Kidney (tissue), 14 donors: ENCODE data around the gene CLDN9. TPM values are rescaled to one million over a fixed set of nuclear protein-coding genes. Genes with fewer than 3 reads are reported as not detected.

Experiments
- DNase-seq, 5 donors: peaks; one replicate each; pipeline ENCODE4 v3.0.0-alpha.2; 2013 to 2020
- FAIRE-seq: peaks from 2 replicates; lab custom pipeline; 2012; peaks lifted over from hg19 to GRCh38; lab: Jason Lieb, UNC
- H3K27ac ChIP-seq, 2 donors: one replicate each; pipeline ENCODE4 v1.7.0; 2013; ENCODE audit warnings: low read depth in 2 of 2, low read length in 2 of 2, inconsistent platforms in 1 of 2
- H3K27me3 ChIP-seq: one replicate; pipeline ENCODE4 v1.7.1; 2013; ENCODE audit warnings: low read length, inconsistent platforms; ENCODE audit not compliant: control insufficient read depth, insufficient read depth
- H3K36me3 ChIP-seq, 3 donors: one replicate each; pipeline versions ENCODE4 v1.7.0 to v1.7.1; 2013; ENCODE audit warnings: low read length in 3 of 3, control low read depth in 1 of 3, inconsistent platforms in 1 of 3; ENCODE audit not compliant: insufficient read depth in 3 of 3, control insufficient read depth in 2 of 3
- H3K4me1 ChIP-seq, 3 donors: one replicate each; pipeline versions ENCODE4 v1.7.0 to v1.7.1; 2013; ENCODE audit warnings: low read length in 3 of 3, inconsistent platforms in 1 of 3, low read depth in 1 of 3; ENCODE audit not compliant: control insufficient read depth in 2 of 3, insufficient read depth in 2 of 3
- H3K4me3 ChIP-seq, 3 donors: one replicate each; pipeline versions ENCODE4 v1.7.0 to v1.8.1; 2013; ENCODE audit warnings: low read length in 3 of 3, control low read depth in 1 of 3, inconsistent platforms in 1 of 3
- H3K9ac ChIP-seq, 3 donors: one replicate each; pipeline versions ENCODE4 v1.7.0 to v1.7.1; 2013; ENCODE audit warnings: low read length in 3 of 3, control low read depth in 1 of 3, inconsistent platforms in 1 of 3
- H3K9me3 ChIP-seq, 3 donors: one replicate each; pipeline versions ENCODE4 v1.7.0 to v1.7.1; 2013; ENCODE audit warnings: low read length in 3 of 3, control low read depth in 1 of 3, inconsistent platforms in 1 of 3; ENCODE audit not compliant: control insufficient read depth in 2 of 3, insufficient read depth in 1 of 3
- intact Hi-C: fragments of 100-400 bp; cut with DNase I; formaldehyde crosslinking; loops from one replicate; pipeline ENCODE4 v1.11.1; 2022
- polyA plus RNA-seq: library from polyadenylated mRNA; stranded (reverse); fragments of 350-450 nt; fragmentation: Illumina TruSeq; extraction: RNeasy Lipid Tissue Mini Kit (QIAGEN cat#74804); gene quantifications from one replicate; pipeline ENCODE4 v1.2.3, GENCODE V29; 2014; ENCODE audit warnings: low read depth, low replicate concordance; ENCODE audit not compliant: insufficient read depth
- total RNA-seq: library from RNA; stranded (reverse); fragmentation: NEBNext Ultra II Directional; extraction: Animal tissue kit (Norgen Biotek cat#: 25700); gene quantifications from one replicate; pipeline ENCODE4 v1.2.1, GENCODE V29; 2021
- TF ChIP-seq, protein P1 (sequence below): IDR thresholded peaks from 3 replicates; pipeline ENCODE4 v1.5.1; 2012; ENCODE audit warnings: mild to moderate bottlenecking, moderate library complexity, borderline replicate concordance; ENCODE audit not compliant: insufficient read depth; ENCODE audit errors: extremely low read depth
- donor health status: control.
- donor health status: control.
- donor health status: control.
- donor health status: control.
- donor health status: control.
- donor health status: DM: yes; HTN: yes; CAD: no.
- donor health status: Normal renal cell carcinoma (clear cell type).

CLDN9 gene
- total and polyA plus RNA-seq, 2 donors from 2014 or later, result 0.60 TPM; not detected in 1

DNA sequence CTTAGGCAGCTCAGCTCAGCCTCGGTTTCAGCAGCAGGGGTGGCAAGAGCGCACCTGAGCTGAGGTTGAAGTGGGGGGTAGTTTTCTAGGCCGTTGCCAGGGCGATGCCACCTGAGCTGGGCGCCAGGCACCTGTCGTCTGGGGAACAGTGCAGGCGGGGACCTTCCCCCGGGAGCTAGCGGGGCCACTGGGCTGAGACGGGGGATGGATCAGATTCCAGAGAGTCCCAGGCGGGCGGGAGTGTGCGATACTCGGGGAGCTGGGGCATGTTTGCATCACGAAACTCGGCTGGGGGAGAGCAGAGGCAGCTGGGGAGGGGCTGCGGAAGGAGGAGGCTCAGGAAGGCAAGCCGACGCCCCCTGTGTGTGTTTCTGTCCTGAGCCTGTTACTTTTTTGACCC, 477 bp upstream of the CLDN9 start:
- no peak for FAIRE-seq
- no peak overlapping the region for H3K4me3 ChIP-seq
- H3K27me3 ChIP-seq, result peaks cover 5% of the 10 kb centered on the region
- peak in 4 of 5 donors; percentile 91 to 92 (median 92) for DNase-seq
- TF ChIP-seq, protein P1, sequence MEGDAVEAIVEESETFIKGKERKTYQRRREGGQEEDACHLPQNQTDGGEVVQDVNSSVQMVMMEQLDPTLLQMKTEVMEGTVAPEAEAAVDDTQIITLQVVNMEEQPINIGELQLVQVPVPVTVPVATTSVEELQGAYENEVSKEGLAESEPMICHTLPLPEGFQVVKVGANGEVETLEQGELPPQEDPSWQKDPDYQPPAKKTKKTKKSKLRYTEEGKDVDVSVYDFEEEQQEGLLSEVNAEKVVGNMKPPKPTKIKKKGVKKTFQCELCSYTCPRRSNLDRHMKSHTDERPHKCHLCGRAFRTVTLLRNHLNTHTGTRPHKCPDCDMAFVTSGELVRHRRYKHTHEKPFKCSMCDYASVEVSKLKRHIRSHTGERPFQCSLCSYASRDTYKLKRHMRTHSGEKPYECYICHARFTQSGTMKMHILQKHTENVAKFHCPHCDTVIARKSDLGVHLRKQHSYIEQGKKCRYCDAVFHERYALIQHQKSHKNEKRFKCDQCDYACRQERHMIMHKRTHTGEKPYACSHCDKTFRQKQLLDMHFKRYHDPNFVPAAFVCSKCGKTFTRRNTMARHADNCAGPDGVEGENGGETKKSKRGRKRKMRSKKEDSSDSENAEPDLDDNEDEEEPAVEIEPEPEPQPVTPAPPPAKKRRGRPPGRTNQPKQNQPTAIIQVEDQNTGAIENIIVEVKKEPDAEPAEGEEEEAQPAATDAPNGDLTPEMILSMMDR, result no peak
- peaks cover 0 to 3% (median 0%) of the 10 kb centered on the region in 3 donors for H3K4me1 ChIP-seq
- intact Hi-C loops, result no loop called here
- no peak overlapping the region for H3K9ac ChIP-seq
- no peaks in the 10 kb centered on the region for H3K9me3 ChIP-seq
- H3K27ac ChIP-seq, result no peak overlapping the region
- H3K36me3 ChIP-seq, result no peaks in the 10 kb centered on the region

DNA sequence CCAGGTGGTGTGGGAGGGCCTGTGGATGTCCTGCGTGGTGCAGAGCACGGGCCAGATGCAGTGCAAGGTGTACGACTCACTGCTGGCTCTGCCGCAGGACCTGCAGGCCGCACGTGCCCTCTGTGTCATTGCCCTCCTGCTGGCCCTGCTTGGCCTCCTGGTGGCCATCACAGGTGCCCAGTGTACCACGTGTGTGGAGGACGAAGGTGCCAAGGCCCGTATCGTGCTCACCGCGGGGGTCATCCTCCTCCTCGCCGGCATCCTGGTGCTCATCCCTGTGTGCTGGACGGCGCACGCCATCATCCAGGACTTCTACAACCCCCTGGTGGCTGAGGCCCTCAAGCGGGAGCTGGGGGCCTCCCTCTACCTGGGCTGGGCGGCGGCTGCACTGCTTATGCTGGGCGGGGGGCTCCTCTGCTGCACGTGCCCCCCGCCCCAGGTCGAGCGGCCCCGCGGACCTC, 798 bp downstream of the CLDN9 start:
- intact Hi-C loops, result no loop called here
- TF ChIP-seq, protein P1, result no peak
- Histone ChIP-seq H3K9ac (no peak overlapping the region), H3K9me3 (no peaks in the 10 kb centered on the region), H3K27me3 (peaks cover 7% of the 10 kb centered on the region), H3K27ac (no peak overlapping the region), H3K4me1 (peaks cover 0 to 3% (median 0%) of the 10 kb centered on the region in 3 donors), H3K4me3 (no peak overlapping the region), H3K36me3 (no peaks in the 10 kb centered on the region)
- FAIRE-seq (no peak), DNase-seq (no peak)

DNA sequence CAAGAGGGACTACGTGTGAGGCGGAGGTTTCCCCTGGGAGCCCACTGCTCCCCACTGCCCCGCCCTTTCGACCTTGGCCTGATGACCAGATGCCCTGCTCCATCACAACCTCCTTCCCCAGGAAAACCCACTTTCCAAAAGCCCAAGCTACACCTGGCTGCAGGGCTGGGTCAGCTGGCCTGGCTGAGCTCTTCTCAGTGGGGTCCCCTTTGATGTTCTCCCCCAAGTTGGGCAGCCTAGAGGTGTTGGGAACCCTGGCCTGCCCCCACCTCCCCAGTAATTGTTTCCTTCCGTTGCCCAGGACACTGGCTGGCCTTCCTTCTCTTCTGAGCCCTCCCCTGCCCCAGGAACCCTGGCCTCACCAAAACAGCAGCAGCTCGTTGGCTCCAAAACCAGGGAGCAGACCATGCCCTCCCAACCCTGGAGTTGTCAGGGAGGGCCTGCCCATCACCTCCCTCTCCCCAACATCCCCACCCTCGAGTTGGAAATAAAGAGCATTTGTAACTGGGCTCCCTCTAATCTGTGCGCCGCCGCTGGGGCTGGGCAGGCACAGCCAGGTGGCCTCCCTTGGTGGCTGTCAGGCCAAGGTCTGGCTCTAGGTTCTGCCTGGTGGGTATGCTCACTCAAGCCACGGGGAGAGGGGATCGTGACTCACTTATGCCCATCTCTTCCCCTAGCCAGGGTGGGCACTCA, 1.4 kb downstream of the CLDN9 start:
- DNase-seq (no peak), FAIRE-seq (no peak)
- no peak overlapping the region for H3K4me3 ChIP-seq
- no peaks in the 10 kb centered on the region for H3K9me3 ChIP-seq
- no peak overlapping the region for H3K27ac ChIP-seq
- TF ChIP-seq, protein P1, result no peak
- H3K9ac ChIP-seq, result no peak overlapping the region
- intact Hi-C loops, result no loop called here
- peaks cover 0 to 3% (median 0%) of the 10 kb centered on the region in 3 donors for H3K4me1 ChIP-seq
- H3K27me3 ChIP-seq, result peaks cover 7% of the 10 kb centered on the region
- H3K36me3 ChIP-seq, result no peaks in the 10 kb centered on the region
